B cell (primary cell): ENCODE results near the gene CACUL1.

Experiments used
- EZH2 ChIP-seq: IDR thresholded peaks from 2 replicates; pipeline ENCODE4 v1.6.1; 2012; ENCODE audit warnings: borderline replicate concordance, low read depth, mild to moderate bottlenecking, moderate library complexity, low read length; ENCODE audit not compliant: insufficient read depth, poor library complexity, severe bottlenecking
- TF ChIP-seq, protein P1 (sequence below): fragments of 200-600 bp; IDR thresholded peaks from one replicate; pipeline ENCODE4 v1.8.0; 2022; ENCODE audit warnings: antibody characterized with exemption, mild to moderate bottlenecking

DNA sequence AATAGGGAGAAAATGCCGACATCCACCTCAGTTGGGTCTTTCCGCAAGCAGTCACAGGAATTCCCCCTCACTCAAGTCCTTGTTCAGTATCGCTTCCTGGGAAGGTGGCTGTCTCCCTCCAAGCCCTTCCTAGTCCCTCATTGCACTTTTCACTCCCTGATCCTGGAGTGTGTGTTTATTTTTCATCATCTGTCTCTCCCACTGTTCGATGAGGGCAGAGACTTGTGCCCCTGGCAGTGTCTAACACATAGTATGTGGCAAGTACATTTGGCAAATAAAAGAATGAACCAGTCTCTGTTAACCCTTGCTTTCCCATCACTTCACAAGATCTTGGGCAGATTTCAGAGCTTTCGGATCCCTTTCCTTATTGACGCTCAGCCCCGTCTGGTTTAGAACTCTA lies 24.0 kb upstream of the CACUL1 start:
- TF ChIP-seq, protein P1, sequence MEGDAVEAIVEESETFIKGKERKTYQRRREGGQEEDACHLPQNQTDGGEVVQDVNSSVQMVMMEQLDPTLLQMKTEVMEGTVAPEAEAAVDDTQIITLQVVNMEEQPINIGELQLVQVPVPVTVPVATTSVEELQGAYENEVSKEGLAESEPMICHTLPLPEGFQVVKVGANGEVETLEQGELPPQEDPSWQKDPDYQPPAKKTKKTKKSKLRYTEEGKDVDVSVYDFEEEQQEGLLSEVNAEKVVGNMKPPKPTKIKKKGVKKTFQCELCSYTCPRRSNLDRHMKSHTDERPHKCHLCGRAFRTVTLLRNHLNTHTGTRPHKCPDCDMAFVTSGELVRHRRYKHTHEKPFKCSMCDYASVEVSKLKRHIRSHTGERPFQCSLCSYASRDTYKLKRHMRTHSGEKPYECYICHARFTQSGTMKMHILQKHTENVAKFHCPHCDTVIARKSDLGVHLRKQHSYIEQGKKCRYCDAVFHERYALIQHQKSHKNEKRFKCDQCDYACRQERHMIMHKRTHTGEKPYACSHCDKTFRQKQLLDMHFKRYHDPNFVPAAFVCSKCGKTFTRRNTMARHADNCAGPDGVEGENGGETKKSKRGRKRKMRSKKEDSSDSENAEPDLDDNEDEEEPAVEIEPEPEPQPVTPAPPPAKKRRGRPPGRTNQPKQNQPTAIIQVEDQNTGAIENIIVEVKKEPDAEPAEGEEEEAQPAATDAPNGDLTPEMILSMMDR = no peak
- no peak for TF ChIP-seq EZH2
